ENCODE measurements around the gene OAS1.
A peak's percentile ranks its signal among the peaks of the same experiment; 100 is the strongest.

OAS1 gene

GRCh38 chr12:112938751-112939150 is 32.0 kb downstream of the OAS1 start:
- CTCF ChIA-PET = interaction anchor here (0.7 kb wide), 1 partner anchor 66 kb away, joined by 3 read pairs; no protein-coding TSS in a partner anchor
- no peak for TF ChIP-seq TRIM28 (IDR thresholded peaks at IDR 0.05; ENCODE audit: borderline replicate concordance, low read length)
- no peak for TF ChIP-seq ZNF366 (tag by site-specific recombination; conservative IDR thresholded peaks at IDR 0.05)
- TF ChIP-seq ZNF202 (tag by site-specific recombination; IDR thresholded peaks at IDR 0.05; ENCODE audit: borderline replicate concordance) = no peak
- TF ChIP-seq ZNF24 (tag by site-specific recombination; IDR thresholded peaks at IDR 0.05) = 0 out of 2 replicates have a peak, but pooled peaks have one; percentile 31
- TF ChIP-seq ZNF501 (tag by site-specific recombination; IDR thresholded peaks at IDR 0.05) = no peak
- TF ChIP-seq GFI1B (tag by site-specific recombination; IDR thresholded peaks at IDR 0.05) = no peak
- no peak for TF ChIP-seq ZNF610 (tag by site-specific recombination; IDR thresholded peaks at IDR 0.05; ENCODE audit: borderline replicate concordance)
- TF ChIP-seq ZNF658 (tag by site-specific recombination; IDR thresholded peaks at IDR 0.05) = no peak
- no peak for TF ChIP-seq ZNF37A (tag by site-specific recombination; IDR thresholded peaks at IDR 0.05)
- TF ChIP-seq ZNF335 (tag by site-specific recombination; conservative IDR thresholded peaks at IDR 0.05) = 0 out of 2 replicates have a peak, but pooled peaks have one; percentile 31
- no peak for TF ChIP-seq KLF7 (tag by site-specific recombination; IDR thresholded peaks at IDR 0.05; ENCODE audit: borderline replicate concordance)
- TF ChIP-seq, protein P1, sequence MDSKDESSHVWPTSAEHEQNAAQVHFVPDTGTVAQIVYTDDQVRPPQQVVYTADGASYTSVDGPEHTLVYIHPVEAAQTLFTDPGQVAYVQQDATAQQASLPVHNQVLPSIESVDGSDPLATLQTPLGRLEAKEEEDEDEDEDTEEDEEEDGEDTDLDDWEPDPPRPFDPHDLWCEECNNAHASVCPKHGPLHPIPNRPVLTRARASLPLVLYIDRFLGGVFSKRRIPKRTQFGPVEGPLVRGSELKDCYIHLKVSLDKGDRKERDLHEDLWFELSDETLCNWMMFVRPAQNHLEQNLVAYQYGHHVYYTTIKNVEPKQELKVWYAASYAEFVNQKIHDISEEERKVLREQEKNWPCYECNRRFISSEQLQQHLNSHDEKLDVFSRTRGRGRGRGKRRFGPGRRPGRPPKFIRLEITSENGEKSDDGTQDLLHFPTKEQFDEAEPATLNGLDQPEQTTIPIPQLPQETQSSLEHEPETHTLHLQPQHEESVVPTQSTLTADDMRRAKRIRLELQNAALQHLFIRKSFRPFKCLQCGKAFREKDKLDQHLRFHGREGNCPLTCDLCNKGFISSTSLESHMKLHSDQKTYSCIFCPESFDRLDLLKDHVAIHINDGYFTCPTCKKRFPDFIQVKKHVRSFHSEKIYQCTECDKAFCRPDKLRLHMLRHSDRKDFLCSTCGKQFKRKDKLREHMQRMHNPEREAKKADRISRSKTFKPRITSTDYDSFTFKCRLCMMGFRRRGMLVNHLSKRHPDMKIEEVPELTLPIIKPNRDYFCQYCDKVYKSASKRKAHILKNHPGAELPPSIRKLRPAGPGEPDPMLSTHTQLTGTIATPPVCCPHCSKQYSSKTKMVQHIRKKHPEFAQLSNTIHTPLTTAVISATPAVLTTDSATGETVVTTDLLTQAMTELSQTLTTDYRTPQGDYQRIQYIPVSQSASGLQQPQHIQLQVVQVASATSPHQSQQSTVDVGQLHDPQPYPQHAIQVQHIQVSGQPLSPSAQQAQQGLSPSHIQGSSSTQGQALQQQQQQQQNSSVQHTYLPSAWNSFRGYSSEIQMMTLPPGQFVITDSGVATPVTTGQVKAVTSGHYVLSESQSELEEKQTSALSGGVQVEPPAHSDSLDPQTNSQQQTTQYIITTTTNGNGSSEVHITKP (tag by site-specific recombination; IDR thresholded peaks at IDR 0.05) = no peak
- no peak for TF ChIP-seq KLF9 (tag by site-specific recombination; IDR thresholded peaks at IDR 0.05; ENCODE audit: low read depth)
- TF ChIP-seq, protein P2, sequence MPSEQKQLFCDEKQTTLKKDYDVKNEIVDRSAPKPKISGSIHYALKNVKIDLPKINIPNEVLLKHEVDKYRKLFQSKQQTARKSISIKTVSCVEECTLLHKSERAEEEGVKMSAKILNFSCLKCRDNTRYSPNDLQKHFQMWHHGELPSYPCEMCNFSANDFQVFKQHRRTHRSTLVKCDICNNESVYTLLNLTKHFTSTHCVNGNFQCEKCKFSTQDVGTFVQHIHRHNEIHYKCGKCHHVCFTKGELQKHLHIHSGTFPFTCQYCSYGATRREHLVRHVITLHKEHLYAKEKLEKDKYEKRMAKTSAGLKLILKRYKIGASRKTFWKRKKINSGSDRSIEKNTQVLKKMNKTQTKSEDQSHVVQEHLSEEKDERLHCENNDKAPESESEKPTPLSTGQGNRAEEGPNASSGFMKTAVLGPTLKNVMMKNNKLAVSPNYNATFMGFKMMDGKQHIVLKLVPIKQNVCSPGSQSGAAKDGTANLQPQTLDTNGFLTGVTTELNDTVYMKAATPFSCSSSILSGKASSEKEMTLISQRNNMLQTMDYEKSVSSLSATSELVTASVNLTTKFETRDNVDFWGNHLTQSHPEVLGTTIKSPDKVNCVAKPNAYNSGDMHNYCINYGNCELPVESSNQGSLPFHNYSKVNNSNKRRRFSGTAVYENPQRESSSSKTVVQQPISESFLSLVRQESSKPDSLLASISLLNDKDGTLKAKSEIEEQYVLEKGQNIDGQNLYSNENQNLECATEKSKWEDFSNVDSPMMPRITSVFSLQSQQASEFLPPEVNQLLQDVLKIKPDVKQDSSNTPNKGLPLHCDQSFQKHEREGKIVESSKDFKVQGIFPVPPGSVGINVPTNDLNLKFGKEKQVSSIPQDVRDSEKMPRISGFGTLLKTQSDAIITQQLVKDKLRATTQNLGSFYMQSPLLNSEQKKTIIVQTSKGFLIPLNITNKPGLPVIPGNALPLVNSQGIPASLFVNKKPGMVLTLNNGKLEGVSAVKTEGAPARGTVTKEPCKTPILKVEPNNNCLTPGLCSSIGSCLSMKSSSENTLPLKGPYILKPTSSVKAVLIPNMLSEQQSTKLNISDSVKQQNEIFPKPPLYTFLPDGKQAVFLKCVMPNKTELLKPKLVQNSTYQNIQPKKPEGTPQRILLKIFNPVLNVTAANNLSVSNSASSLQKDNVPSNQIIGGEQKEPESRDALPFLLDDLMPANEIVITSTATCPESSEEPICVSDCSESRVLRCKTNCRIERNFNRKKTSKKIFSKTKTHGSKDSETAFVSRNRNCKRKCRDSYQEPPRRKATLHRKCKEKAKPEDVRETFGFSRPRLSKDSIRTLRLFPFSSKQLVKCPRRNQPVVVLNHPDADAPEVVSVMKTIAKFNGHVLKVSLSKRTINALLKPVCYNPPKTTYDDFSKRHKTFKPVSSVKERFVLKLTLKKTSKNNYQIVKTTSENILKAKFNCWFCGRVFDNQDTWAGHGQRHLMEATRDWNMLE (tag by site-specific recombination; conservative IDR thresholded peaks at IDR 0.05; ENCODE audit: low read depth) = no peak
- no peak for TF ChIP-seq ZNF18 (tag by site-specific recombination; IDR thresholded peaks at IDR 0.05)
- no peak for TF ChIP-seq ZNF830 (tag by site-specific recombination; IDR thresholded peaks at IDR 0.05; ENCODE audit: low read depth)
- Histone ChIP-seq H3K9me3 (ENCODE audit: control insufficient read depth, insufficient read depth, low read depth, low read length) (no peaks in the 10 kb centered on the region), H3K4me3 (ENCODE audit: low read depth, low read length) (peak overlapping the region; percentile 54), H3K27ac (ENCODE audit: extremely low read depth, low read depth, low read length) (no peak overlapping the region; the same call in 1 of the 2 replicates), H3K36me3 (ENCODE audit: control insufficient read depth in 2 of 2, insufficient read depth in 1 of 2, low read length in 2 of 2) (no peaks in the 10 kb centered on the region), H3K4me1 (ENCODE audit: control insufficient read depth, insufficient read depth, low read length) (0 out of 2 replicates have a peak, but pooled peaks cover 2% of the 10 kb centered on the region)
- POLR2A ChIA-PET = no interaction called here
